Left ventricle myocardium inferior (tissue), 1 donor: ENCODE data around the gene CNGA1. TPM values are rescaled to one million over a fixed set of nuclear protein-coding genes. Genes with fewer than 3 reads are reported as not detected.
"Not testable (repeated sequence)": the region's sequence is repeated elsewhere in the genome, so short reads cannot be mapped to it uniquely, and the experiment has no call there.

Experiments used
- DNase-seq: peaks from one replicate; pipeline ENCODE4 v3.0.0-alpha.2; 2020
- H3K27ac ChIP-seq: fragments of 200-600 bp; replicated peaks from 2 replicates; pipeline ENCODE4 v1.8.0; 2021
- H3K27me3 ChIP-seq: fragments of 200-600 bp; 2 replicates; pipeline ENCODE4 v1.8.0; 2021; ENCODE audit warnings: low read depth
- H3K36me3 ChIP-seq: fragments of 200-600 bp; 2 replicates; pipeline ENCODE4 v1.8.0; 2021
- H3K4me1 ChIP-seq: fragments of 200-600 bp; 2 replicates; pipeline ENCODE4 v1.8.0; 2021
- H3K4me3 ChIP-seq: fragments of 200-600 bp; 2 replicates; pipeline ENCODE4 v1.8.0; 2021; ENCODE audit warnings: mild to moderate bottlenecking, moderate library complexity
- H3K9me3 ChIP-seq: fragments of 200-600 bp; replicated peaks from 2 replicates; pipeline ENCODE4 v1.8.0; 2021
- intact Hi-C: fragments of 100-400 bp; cut with micrococcal nuclease; formaldehyde crosslinking; loops from one replicate; pipeline ENCODE4 v1.11.0; 2022
- total RNA-seq: library from RNA; stranded (reverse); fragmentation: NEBNext Ultra II Directional; extraction: Animal tissue kit (Norgen Biotek cat#: 25700); gene quantifications from one replicate; pipeline ENCODE4 v1.2.1, GENCODE V29; 2021
- TF ChIP-seq, protein P1 (sequence below): fragments of 200-600 bp; IDR thresholded peaks from 2 replicates; pipeline ENCODE4 v1.8.0; 2021; ENCODE audit warnings: antibody characterized with exemption, mild to moderate bottlenecking, borderline replicate concordance
- donor health status: DM: no; HTN: yes; CAD: no; lungs with severe emphysema.

CNGA1 gene
- total RNA-seq, 1 donor from 2014 or later: not detected

DNA sequence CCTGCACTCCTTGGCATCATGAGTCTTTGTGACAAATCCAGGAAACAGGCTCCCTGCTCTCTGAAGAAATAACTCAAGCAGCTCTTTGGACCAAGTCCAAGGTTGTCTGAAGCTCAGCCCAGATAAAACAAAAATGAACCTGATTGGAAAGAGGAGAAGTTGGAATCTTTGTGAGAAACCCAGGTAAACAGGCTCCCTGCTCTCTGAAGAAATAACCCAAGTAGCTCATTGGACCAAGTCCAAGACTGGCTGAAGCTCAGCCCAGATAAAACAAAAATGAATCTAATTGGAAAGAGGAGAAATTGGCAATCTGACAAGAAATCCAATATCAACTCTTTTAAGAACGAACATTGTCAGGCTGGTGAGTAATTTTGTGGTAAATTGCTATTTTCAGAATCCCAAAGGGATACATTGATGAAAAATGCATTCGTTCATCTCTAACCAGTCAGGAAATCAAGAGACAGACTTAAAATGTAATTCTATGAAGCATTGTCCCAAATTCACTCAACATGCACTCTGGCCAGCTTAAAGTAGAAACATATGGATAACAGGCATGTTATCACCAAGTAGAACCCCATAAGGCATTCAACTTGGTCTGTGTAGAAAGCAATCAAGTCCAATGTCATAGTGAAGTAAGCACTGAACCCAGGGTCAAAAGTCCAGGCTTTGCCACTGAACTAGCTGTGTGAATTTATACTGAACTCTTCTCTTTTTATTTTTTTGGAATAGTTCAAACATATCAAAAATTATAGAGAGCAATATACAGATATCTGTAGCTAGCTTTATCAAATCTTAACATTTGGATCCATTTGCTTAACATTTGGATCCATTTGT lies 85.3 kb downstream of the CNGA1 start:
- Histone ChIP-seq H3K27me3 (peaks cover 7% of the 10 kb centered on the region), H3K4me1 (peaks cover 4% of the 10 kb centered on the region), H3K4me3 (no peak overlapping the region), H3K27ac (no peak overlapping the region), H3K9me3 (peaks cover 10% of the 10 kb centered on the region), H3K36me3 (no peaks in the 10 kb centered on the region)
- DNase-seq: no peak
- TF ChIP-seq, protein P1, sequence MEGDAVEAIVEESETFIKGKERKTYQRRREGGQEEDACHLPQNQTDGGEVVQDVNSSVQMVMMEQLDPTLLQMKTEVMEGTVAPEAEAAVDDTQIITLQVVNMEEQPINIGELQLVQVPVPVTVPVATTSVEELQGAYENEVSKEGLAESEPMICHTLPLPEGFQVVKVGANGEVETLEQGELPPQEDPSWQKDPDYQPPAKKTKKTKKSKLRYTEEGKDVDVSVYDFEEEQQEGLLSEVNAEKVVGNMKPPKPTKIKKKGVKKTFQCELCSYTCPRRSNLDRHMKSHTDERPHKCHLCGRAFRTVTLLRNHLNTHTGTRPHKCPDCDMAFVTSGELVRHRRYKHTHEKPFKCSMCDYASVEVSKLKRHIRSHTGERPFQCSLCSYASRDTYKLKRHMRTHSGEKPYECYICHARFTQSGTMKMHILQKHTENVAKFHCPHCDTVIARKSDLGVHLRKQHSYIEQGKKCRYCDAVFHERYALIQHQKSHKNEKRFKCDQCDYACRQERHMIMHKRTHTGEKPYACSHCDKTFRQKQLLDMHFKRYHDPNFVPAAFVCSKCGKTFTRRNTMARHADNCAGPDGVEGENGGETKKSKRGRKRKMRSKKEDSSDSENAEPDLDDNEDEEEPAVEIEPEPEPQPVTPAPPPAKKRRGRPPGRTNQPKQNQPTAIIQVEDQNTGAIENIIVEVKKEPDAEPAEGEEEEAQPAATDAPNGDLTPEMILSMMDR: no peak
- intact Hi-C loops: loop anchor here (5.0 kb wide), 1 partner anchor 244 kb away; no protein-coding TSS in a partner anchor

DNA sequence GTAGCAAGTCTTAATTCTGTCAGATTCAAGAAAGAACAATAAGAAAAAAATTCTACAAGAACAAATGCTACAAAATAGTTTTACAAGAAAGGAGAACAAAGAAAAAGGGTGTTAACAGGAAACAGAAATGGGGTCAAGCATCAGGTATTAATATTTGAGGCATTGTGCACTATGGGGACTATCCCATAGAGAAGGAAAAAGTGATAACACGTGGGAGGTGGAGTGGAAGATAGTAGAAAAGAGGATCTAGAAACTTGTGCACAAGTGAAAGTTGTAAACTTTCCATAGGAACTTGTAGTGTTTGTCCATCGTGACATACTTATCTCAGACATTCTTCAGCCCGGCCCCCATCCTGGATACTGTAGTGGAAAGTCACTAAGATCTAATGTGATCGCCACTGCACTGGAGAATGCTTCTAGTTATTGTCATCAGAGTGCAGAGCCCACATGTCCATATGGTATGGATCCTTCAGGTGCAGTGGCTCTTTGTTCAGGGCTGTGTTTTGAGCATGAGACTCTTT lies 86.7 kb downstream of the CNGA1 start:
- Histone ChIP-seq H3K27me3 (peaks cover 17% of the 10 kb centered on the region), H3K36me3 (no peaks in the 10 kb centered on the region), H3K9me3 (peaks cover 10% of the 10 kb centered on the region), H3K4me1 (peaks cover 4% of the 10 kb centered on the region), H3K4me3 (no peak overlapping the region), H3K27ac (no peak overlapping the region)
- DNase-seq: no peak
- TF ChIP-seq, protein P1: no peak
- intact Hi-C loops: loop anchor here (5.0 kb wide), 1 partner anchor 242 kb away; no protein-coding TSS in a partner anchor

DNA sequence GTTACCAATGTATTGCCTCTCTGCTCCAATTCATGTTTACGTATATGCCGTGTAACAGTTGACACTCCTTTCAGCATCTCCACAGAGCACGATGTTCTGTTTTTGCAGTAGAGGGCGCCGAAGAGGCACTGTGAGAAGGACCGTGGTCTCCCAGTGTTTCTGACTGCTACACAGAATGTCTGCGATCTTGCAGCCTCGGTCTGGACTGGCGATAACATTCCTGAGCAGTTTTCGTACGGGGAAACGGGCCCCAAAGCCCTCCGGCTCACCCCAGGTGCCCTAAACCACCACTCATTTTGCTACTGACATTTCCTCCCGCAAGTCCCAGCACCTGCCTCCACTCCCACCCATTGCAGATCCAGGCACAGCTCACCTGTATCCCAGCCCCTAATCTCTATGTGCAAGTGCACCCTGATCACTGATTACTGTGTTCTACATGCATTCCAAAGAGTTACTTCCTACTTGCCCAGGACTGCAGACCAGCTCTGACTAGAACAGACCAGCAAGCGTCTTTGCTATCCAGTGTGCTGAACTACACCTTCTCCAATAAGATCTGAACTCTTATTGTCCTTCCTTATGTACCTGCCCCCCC lies 89.7 kb downstream of the CNGA1 start:
- H3K27ac ChIP-seq: no peak overlapping the region
- H3K36me3 ChIP-seq: no peaks in the 10 kb centered on the region
- peaks cover 29% of the 10 kb centered on the region for H3K27me3 ChIP-seq
- intact Hi-C loops: no loop called here
- H3K4me1 ChIP-seq: peaks cover 4% of the 10 kb centered on the region
- no peak for DNase-seq
- TF ChIP-seq, protein P1: peak; percentile 69
- peak overlapping the region; percentile 30 for H3K4me3 ChIP-seq
- no peaks in the 10 kb centered on the region for H3K9me3 ChIP-seq

DNA sequence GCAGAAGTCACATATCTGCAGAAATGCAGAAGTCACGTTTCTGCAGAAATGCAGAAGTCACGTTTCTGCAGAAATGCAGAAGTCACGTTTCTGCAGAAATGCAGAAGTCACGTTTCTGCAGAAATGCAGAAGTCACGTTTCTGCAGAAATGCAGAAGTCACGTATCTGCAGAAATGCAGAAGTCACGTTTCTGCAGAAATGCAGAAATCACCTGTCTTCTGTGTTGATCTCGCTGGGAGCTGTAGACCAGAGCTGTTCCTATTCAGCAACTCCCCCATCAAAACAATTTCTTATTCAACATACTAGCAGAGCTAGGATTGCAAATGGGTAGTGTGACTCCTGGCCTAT lies 93.2 kb downstream of the CNGA1 start:
- H3K36me3 ChIP-seq, H3K4me1 ChIP-seq, DNase-seq, H3K9me3 ChIP-seq, H3K4me3 ChIP-seq, H3K27ac ChIP-seq, intact Hi-C loops: not testable (repeated sequence)
- peaks cover 30% of the 10 kb centered on the region for H3K27me3 ChIP-seq

DNA sequence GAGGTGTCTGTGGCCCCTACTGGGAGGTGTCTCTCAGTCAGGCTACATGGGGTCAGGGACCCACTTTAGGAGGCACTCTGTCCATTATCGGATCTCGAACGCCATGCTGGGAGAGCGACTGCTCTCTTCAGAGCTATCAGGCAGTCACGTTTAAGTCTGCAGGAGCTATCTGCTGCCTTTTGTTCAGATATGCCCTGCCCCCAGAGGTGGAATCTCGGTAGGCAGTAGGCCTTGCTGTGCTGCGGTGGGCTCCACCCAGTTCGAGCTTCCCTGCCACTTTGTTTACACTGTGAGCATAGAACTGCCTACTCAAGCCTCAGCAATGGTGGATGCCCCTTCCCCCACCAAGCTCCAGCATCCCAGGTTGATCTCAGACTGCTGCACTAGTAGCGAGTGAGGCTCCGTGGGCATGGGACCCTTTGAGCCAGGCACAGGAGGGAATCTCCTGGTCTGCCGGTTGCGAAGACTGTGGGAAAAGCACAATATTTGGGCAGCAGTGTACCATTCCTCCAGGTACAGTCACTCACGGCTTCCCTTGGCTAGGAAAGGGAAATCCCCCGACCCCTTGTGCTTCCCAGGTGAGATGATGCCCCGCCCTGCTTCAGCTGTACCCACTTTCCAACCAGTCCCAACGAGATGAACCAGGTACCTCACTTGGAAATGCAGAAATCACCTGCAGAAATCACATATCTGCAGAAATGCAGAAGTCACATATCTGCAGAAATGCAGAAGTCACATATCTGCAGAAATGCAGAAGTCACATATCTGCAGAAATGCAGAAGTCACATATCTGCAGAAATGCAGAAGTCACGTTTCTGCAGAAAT lies 93.8 kb downstream of the CNGA1 start:
- intact Hi-C loops, H3K9me3 ChIP-seq, H3K36me3 ChIP-seq, H3K4me3 ChIP-seq, H3K4me1 ChIP-seq, H3K27ac ChIP-seq, DNase-seq: not testable (repeated sequence)
- peaks cover 30% of the 10 kb centered on the region for H3K27me3 ChIP-seq

DNA sequence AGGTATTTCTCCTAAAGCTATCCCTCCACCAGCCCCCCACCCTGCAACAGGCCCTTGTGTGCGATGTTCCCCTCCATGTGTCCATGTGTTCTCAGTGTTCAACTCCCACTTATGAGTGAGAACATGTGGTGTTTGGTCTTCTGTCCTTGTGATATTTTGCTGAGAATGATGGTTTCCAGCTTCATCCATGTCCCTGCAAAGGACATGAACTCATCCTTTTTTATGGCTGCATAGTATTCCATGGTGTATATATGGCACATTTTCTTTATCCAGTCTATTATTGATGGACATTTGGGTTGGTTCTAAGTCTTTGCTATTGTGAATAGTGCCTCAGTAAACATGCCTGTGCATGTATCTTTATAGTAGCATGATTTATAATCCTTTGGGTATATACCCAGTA lies 99.3 kb downstream of the CNGA1 start:
- H3K27ac ChIP-seq, intact Hi-C loops, H3K36me3 ChIP-seq, H3K9me3 ChIP-seq, H3K4me3 ChIP-seq, DNase-seq, H3K27me3 ChIP-seq: not testable (repeated sequence)
- H3K4me1 ChIP-seq: peaks cover 21% of the 10 kb centered on the region
